Measurements from ENCODE around the gene HMCES.
"Not testable (repeated sequence)": the region's sequence is repeated elsewhere in the genome, so short reads cannot be mapped to it uniquely, and the experiment has no call there.

Gene HMCES

GRCh38 chr3:129257609-129258008 is 21.1 kb upstream of the HMCES start:
- no peak overlapping the region for H3K4me3 ChIP-seq
- TF ChIP-seq CTCF (IDR thresholded peaks at IDR 0.05) = no peak
- H3K27ac ChIP-seq = no peak overlapping the region
- DNase-seq (ENCODE audit: low spot score) = no peak

- TF ChIP-seq CTCF (IDR thresholded peaks at IDR 0.05) = no peak
- H3K27ac ChIP-seq = no peak overlapping the region
- no peak overlapping the region for H3K4me3 ChIP-seq
- DNase-seq (ENCODE audit: low spot score) = no peak
These were observed 18.8 kb upstream of the HMCES start for GRCh38 chr3:129259612-129260477.

GRCh38 chr3:129260606-129261005 is 18.1 kb upstream of the HMCES start:
- TF ChIP-seq CTCF (IDR thresholded peaks at IDR 0.05) = no peak
- DNase-seq (ENCODE audit: low spot score) = no peak
- Histone ChIP-seq H3K4me3 (no peak overlapping the region), H3K27ac (no peak overlapping the region)

GRCh38 chr3:129261894-129262293 is 16.8 kb upstream of the HMCES start:
- TF ChIP-seq CTCF (IDR thresholded peaks at IDR 0.05) = no peak
- H3K4me3 ChIP-seq = no peak overlapping the region
- H3K27ac ChIP-seq = no peak overlapping the region
- DNase-seq (ENCODE audit: low spot score) = no peak

GRCh38 chr3:129263161-129263910 is 15.3 kb upstream of the HMCES start:
- H3K27ac ChIP-seq = no peak overlapping the region
- no peak overlapping the region for H3K4me3 ChIP-seq
- no peak for DNase-seq (ENCODE audit: low spot score)
- no peak for TF ChIP-seq CTCF (IDR thresholded peaks at IDR 0.05)

GRCh38 chr3:129264994-129265393 is 13.7 kb upstream of the HMCES start:
- DNase-seq (ENCODE audit: low spot score); H3K27ac ChIP-seq; H3K4me3 ChIP-seq: not testable (repeated sequence)

- no peak for TF ChIP-seq CTCF (IDR thresholded peaks at IDR 0.05)
- Histone ChIP-seq H3K4me3 (no peak overlapping the region), H3K27ac (no peak overlapping the region)
- no peak for DNase-seq (ENCODE audit: low spot score)
These were observed 12.0 kb upstream of the HMCES start for GRCh38 chr3:129266651-129267050.

All from coronary artery (tissue), 2 donors.